GM23338 (cell line): Measurements from ENCODE around the gene C1QA. TPM values are rescaled to one million over a fixed set of nuclear protein-coding genes. Genes with fewer than 3 reads are reported as not detected.

Source experiments
- ATAC-seq: fragments of 200-7000 bp; cut with Tn5 transposase; 3 replicates; pipeline ENCODE4 v1.9.1; 2020
- DNase-seq: peaks from one replicate; pipeline ENCODE4 v3.0.0-alpha.2; 2015; ENCODE audit warnings: low spot score
- H2AFZ ChIP-seq: fragments of 200-600 bp; sonication (generic); 2 replicates; pipeline ENCODE4 v1.8.0; 2016; ENCODE audit warnings: antibody characterized with exemption, mild to moderate bottlenecking, moderate library complexity
- H3F3A ChIP-seq: fragments of 200-600 bp; sonication (generic); replicated peaks from 2 replicates; pipeline ENCODE4 v1.8.0; 2017; ENCODE audit warnings: antibody characterized with exemption, mixed run types, low read depth
- H3K27ac ChIP-seq: fragments of 200-600 bp; sonication (generic); 2 replicates; pipeline ENCODE4 v1.6.1; 2016; ENCODE audit warnings: low read depth
- H3K27me3 ChIP-seq: fragments of 200-600 bp; sonication (generic); 2 replicates; pipeline ENCODE4 v1.8.0; 2016; ENCODE audit warnings: mild to moderate bottlenecking, mixed run types, moderate library complexity; ENCODE audit not compliant: insufficient read depth
- H3K36me3 ChIP-seq: fragments of 200-600 bp; sonication (generic); 2 replicates; pipeline ENCODE4 v1.8.0; 2016; ENCODE audit warnings: mild to moderate bottlenecking; ENCODE audit not compliant: insufficient read depth
- H3K4me1 ChIP-seq: fragments of 200-600 bp; sonication (generic); 2 replicates; pipeline ENCODE4 v1.8.0; 2016; ENCODE audit warnings: mild to moderate bottlenecking, moderate library complexity; ENCODE audit not compliant: insufficient read depth
- H3K4me2 ChIP-seq: fragments of 200-600 bp; sonication (generic); 2 replicates; pipeline ENCODE4 v1.7.1; 2017; ENCODE audit warnings: mixed run types
- H3K4me3 ChIP-seq: fragments of 200-600 bp; sonication (generic); 2 replicates; pipeline ENCODE4 v1.6.1; 2016; ENCODE audit warnings: mixed run types
- H3K79me2 ChIP-seq: fragments of 200-600 bp; sonication (generic); replicated peaks from 2 replicates; pipeline ENCODE4 v1.8.0; 2017; ENCODE audit warnings: mild to moderate bottlenecking; ENCODE audit not compliant: insufficient read depth
- H3K9me2 ChIP-seq: fragments of 200-600 bp; sonication (generic); 2 replicates; pipeline ENCODE4 v1.8.0; 2017; ENCODE audit not compliant: insufficient read depth
- H4K20me1 ChIP-seq: fragments of 200-600 bp; sonication (generic); replicated peaks from 2 replicates; pipeline ENCODE4 v1.8.0; 2017; ENCODE audit warnings: mild to moderate bottlenecking; ENCODE audit not compliant: insufficient read depth
- H3K27ac Mint-ChIP-seq: 2 replicates; pipeline ENCODE4 v1.8.0; 2020; ENCODE audit warnings: inconsistent platforms, mild to moderate bottlenecking, moderate library complexity, mixed read lengths
- H3K27me3 Mint-ChIP-seq: 3 replicates; pipeline ENCODE4 v1.8.0; 2022; ENCODE audit warnings: low read depth, mild to moderate bottlenecking, moderate library complexity, mixed read lengths, inconsistent platforms; ENCODE audit not compliant: insufficient read depth, poor library complexity
- H3K36me3 Mint-ChIP-seq: 3 replicates; pipeline ENCODE4 v1.8.0; 2021; ENCODE audit warnings: low read depth, mild to moderate bottlenecking, inconsistent platforms, moderate library complexity, mixed read lengths
- H3K4me1 Mint-ChIP-seq: 3 replicates; pipeline ENCODE4 v1.8.0; 2020; ENCODE audit warnings: mild to moderate bottlenecking, inconsistent platforms, mixed read lengths
- H3K4me3 Mint-ChIP-seq: 3 replicates; pipeline ENCODE4 v1.8.0; 2021; ENCODE audit warnings: moderate library complexity, mild to moderate bottlenecking, inconsistent platforms, mixed read lengths
- H3K9me3 Mint-ChIP-seq: 3 replicates; pipeline ENCODE4 v1.8.0; 2020; ENCODE audit warnings: moderate library complexity, mild to moderate bottlenecking, inconsistent platforms, mixed read lengths
- CREB1 ChIP-seq: fragments of 250-450 bp; sonication (Bioruptor Pico); IDR thresholded peaks from 2 replicates; pipeline ENCODE4 v1.5.0; 2020; ENCODE audit warnings: low read depth, mild to moderate bottlenecking, moderate library complexity
- CTCF ChIP-seq, 2 experiments: fragments of 200-600 bp in 1 of 2; sonication (generic) in 1 of 2; conservative IDR thresholded peaks; 2 replicates each; pipeline versions ENCODE4 v1.5.1 to v1.6.1; 2016 to 2017; ENCODE audit warnings: antibody characterized with exemption in 2 of 2, low read depth in 2 of 2, mild to moderate bottlenecking in 2 of 2, moderate library complexity in 1 of 2
- EZH2 ChIP-seq: fragments of 200-600 bp; sonication (generic); IDR thresholded peaks from one replicate; pipeline ENCODE4 v1.8.0; 2017; ENCODE audit warnings: antibody characterized with exemption, mild to moderate bottlenecking, low read depth; ENCODE audit not compliant: unreplicated experiment
- EZH2phosphoT487 ChIP-seq: fragments of 200-600 bp; sonication (generic); IDR thresholded peaks from one replicate; pipeline ENCODE4 v1.8.1; 2018; ENCODE audit warnings: antibody characterized with exemption; ENCODE audit not compliant: unreplicated experiment
- JUNB ChIP-seq: IDR thresholded peaks from one replicate; pipeline ENCODE4 v1.6.1; 2016; ENCODE audit warnings: antibody characterized with exemption; ENCODE audit not compliant: unreplicated experiment
- NANOG ChIP-seq: IDR thresholded peaks from 2 replicates; pipeline ENCODE4 v1.6.1; 2016; ENCODE audit warnings: antibody characterized with exemption, borderline replicate concordance
- POLR2AphosphoS5 ChIP-seq: IDR thresholded peaks from 2 replicates; pipeline ENCODE4 v1.6.1; 2016; ENCODE audit warnings: antibody characterized with exemption, low read depth
- ZNF114 ChIP-seq: fragments of 250-450 bp; sonication (Bioruptor Pico); IDR thresholded peaks from 2 replicates; pipeline ENCODE4 v1.5.0; 2020; ENCODE audit warnings: mild to moderate bottlenecking, moderate library complexity
- ZNF331 ChIP-seq: fragments of 250-450 bp; sonication (Bioruptor Pico); IDR thresholded peaks from 2 replicates; pipeline ENCODE4 v1.5.0; 2020; ENCODE audit warnings: low read depth, mild to moderate bottlenecking, moderate library complexity
- ZNF462 ChIP-seq: fragments of 250-450 bp; sonication (Bioruptor Pico); IDR thresholded peaks from 2 replicates; pipeline ENCODE4 v1.5.0; 2020; ENCODE audit warnings: mild to moderate bottlenecking, moderate library complexity
- polyA plus RNA-seq: library from polyadenylated mRNA; unstranded; fragments of >200 nt; fragmentation: Nextera tagmentation; extraction: Ambion mirVana; gene quantifications from 2 replicates; pipeline ENCODE4 v1.2.1, GENCODE V29; 2016
- total RNA-seq: library from RNA; depleted of rRNA; stranded (reverse); fragments of >200 nt; shearing (Covaris generic); gene quantifications from 2 replicates; pipeline ENCODE4 v1.2.3, GENCODE V29; 2014

The C1QA gene
- total and polyA plus RNA-seq, 2 experiments from 2014 or later = not detected

GRCh38 chr1:22635436-22635835 is 992 bp upstream of the C1QA start (continued):
- TF ChIP-seq POLR2AphosphoS5 = no peak
- TF ChIP-seq NANOG = no peak
- TF ChIP-seq EZH2 = no peak
- TF ChIP-seq JUNB = no peak
- no peak for TF ChIP-seq EZH2phosphoT487
- no peak for TF ChIP-seq CREB1 (CRISPR knock-in tag)

- Mint-ChIP-seq H3K27ac (no peak overlapping the region), H3K4me3 (no peak overlapping the region), H3K4me1 (peaks cover 8% of the 10 kb centered on the region), H3K36me3 (no peaks in the 10 kb centered on the region), H3K27me3 (peaks cover 9% of the 10 kb centered on the region), H3K9me3 (no peaks in the 10 kb centered on the region; the same call in 2 of the 3 replicates)
- Histone ChIP-seq H3K27me3 (no peaks in the 10 kb centered on the region), H2AFZ (no peak overlapping the region), H3K79me2 (no peaks in the 10 kb centered on the region), H3K4me3 (no peak overlapping the region), H3K36me3 (no peaks in the 10 kb centered on the region), H3K4me2 (no peak overlapping the region), H3K9me2 (no peaks in the 10 kb centered on the region), H3K27ac (no peak overlapping the region), H4K20me1 (no peaks in the 10 kb centered on the region), H3K4me1 (peaks cover 3% of the 10 kb centered on the region), H3F3A (no peaks in the 10 kb centered on the region)
- DNase-seq (no peak), ATAC-seq (no peak)
- peak in 1 of 2 experiments; percentile 22; a peak in 2 of 4 replicates for TF ChIP-seq CTCF (conservative IDR thresholded peaks at IDR 0.05; ENCODE audit: low read depth in 2 of 2)
- TF ChIP-seq ZNF114 (CRISPR knock-in tag) = no peak
- TF ChIP-seq POLR2AphosphoS5 = no peak
These were observed 499 bp downstream of the C1QA start for GRCh38 chr1:22636927-22637326.

GRCh38 chr1:22637907-22638445 is 1.5 kb downstream of the C1QA start:
- ATAC-seq (no peak), DNase-seq (no peak)
- Histone ChIP-seq H3K4me3 (no peak overlapping the region), H3K36me3 (no peaks in the 10 kb centered on the region), H3K4me2 (no peak overlapping the region), H3K27ac (no peak overlapping the region), H3F3A (no peaks in the 10 kb centered on the region), H4K20me1 (no peaks in the 10 kb centered on the region), H2AFZ (no peak overlapping the region), H3K4me1 (no peaks in the 10 kb centered on the region; the same call in 1 of the 2 replicates), H3K27me3 (no peaks in the 10 kb centered on the region), H3K9me2 (no peaks in the 10 kb centered on the region), H3K79me2 (no peaks in the 10 kb centered on the region)
- Mint-ChIP-seq H3K27ac (no peak overlapping the region), H3K4me1 (peaks cover 8% of the 10 kb centered on the region), H3K4me3 (no peak overlapping the region), H3K9me3 (no peaks in the 10 kb centered on the region; the same call in 2 of the 3 replicates), H3K36me3 (no peaks in the 10 kb centered on the region), H3K27me3 (peaks cover 9% of the 10 kb centered on the region)
- no peak for TF ChIP-seq ZNF331 (CRISPR knock-in tag)
- TF ChIP-seq POLR2AphosphoS5 = no peak
- TF ChIP-seq ZNF462 (CRISPR knock-in tag) = no peak
- TF ChIP-seq JUNB = no peak
